ENCODE results near the gene SH2D1B. TPM values are rescaled to one million over a fixed set of nuclear protein-coding genes. Genes with fewer than 3 reads are reported as not detected.

The SH2D1B gene
- total and polyA plus RNA-seq, 8 donors = 0.33 to 0.73 TPM; not detected in 6

DNA sequence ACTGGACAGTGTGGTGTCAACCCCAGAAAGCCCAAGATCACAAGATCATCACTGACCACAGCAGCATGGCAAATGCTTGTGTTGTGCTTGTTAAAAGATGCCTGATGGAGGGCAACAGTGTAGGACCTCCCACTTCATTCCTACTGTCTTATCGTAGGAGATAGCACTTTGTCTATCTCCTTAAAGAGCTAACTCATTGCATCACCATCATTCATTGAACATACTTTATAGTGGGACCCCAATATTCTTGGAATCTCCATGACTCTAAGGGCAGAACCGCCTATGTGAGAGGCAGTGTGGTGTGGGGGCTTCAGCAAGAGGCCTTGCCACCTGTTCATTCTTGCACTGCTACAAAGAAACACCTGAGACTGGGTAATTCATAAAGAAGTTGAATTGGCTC, 5.0 kb upstream of the SH2D1B start:
- Histone ChIP-seq H3K4me1 (peaks cover 0 to 6% (median 0%) of the 10 kb centered on the region in 4 donors), H3K36me3 (no peaks in the 10 kb centered on the region), H3K4me3 (no peak overlapping the region), H3K9me3 (no peaks in the 10 kb centered on the region), H3K27me3 (peaks cover 0 to 3% (median 0%) of the 10 kb centered on the region in 3 donors), H3K27ac (no peak overlapping the region)
- no peak for DNase-seq
- intact Hi-C loops (cut with DNase I; ENCODE audit: low total_unique reads) = no loop called here
- 76 to 95% (median 90%) methylated on average over 2 of the region's 2 CpGs for WGBS, 5 donors
- TF ChIP-seq EP300 (IDR thresholded peaks at IDR 0.05) (no peak), POLR2AphosphoS5 (IDR thresholded peaks at IDR 0.05) (no peak), POLR2A (IDR thresholded peaks at IDR 0.05) (no peak)
- TF ChIP-seq, protein P1, sequence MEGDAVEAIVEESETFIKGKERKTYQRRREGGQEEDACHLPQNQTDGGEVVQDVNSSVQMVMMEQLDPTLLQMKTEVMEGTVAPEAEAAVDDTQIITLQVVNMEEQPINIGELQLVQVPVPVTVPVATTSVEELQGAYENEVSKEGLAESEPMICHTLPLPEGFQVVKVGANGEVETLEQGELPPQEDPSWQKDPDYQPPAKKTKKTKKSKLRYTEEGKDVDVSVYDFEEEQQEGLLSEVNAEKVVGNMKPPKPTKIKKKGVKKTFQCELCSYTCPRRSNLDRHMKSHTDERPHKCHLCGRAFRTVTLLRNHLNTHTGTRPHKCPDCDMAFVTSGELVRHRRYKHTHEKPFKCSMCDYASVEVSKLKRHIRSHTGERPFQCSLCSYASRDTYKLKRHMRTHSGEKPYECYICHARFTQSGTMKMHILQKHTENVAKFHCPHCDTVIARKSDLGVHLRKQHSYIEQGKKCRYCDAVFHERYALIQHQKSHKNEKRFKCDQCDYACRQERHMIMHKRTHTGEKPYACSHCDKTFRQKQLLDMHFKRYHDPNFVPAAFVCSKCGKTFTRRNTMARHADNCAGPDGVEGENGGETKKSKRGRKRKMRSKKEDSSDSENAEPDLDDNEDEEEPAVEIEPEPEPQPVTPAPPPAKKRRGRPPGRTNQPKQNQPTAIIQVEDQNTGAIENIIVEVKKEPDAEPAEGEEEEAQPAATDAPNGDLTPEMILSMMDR (IDR thresholded peaks at IDR 0.05) = no peak

- TF ChIP-seq EP300 (IDR thresholded peaks at IDR 0.05) (no peak), POLR2AphosphoS5 (IDR thresholded peaks at IDR 0.05) (no peak), POLR2A (IDR thresholded peaks at IDR 0.05) (no peak)
- TF ChIP-seq, protein P1 (IDR thresholded peaks at IDR 0.05) = no peak
- DNase-seq = no peak
- Histone ChIP-seq H3K36me3 (no peaks in the 10 kb centered on the region), H3K27me3 (peaks cover 0 to 3% (median 0%) of the 10 kb centered on the region in 3 donors), H3K4me3 (no peak overlapping the region), H3K9me3 (no peaks in the 10 kb centered on the region), H3K4me1 (peaks cover 0 to 4% (median 0%) of the 10 kb centered on the region in 4 donors), H3K27ac (no peak overlapping the region)
- intact Hi-C loops (cut with DNase I; ENCODE audit: low total_unique reads) = no loop called here
These were observed 4.3 kb upstream of the SH2D1B start for GRCh38 chr1:162416215-162416614.

DNA sequence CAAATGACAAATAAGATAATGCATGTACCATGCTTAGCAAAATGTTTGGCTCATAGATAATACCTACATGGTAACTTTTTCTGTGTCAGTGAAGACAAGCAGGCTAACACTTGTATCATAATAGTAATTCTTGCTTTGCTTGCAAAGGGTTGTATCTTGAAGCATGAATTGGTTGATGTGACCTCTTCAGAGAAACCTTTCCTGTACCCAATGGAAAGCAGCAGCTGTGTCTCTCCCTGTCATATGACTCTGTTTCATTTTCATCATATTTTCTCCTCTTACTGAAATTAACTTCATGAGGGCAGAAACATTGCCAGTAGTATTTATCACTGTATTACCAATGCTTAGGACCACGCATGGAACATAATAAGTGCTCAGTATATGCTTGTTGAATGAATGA, 4.4 kb downstream of the SH2D1B start:
- intact Hi-C loops (cut with DNase I; ENCODE audit: low total_unique reads) = no loop called here

GRCh38 chr1:162406811-162407210, 5.1 kb downstream of the SH2D1B start:
- intact Hi-C loops (cut with DNase I; ENCODE audit: low total_unique reads) = no loop called here
- H3K27ac ChIP-seq = no peak overlapping the region
- H3K9me3 ChIP-seq = no peaks in the 10 kb centered on the region
- TF ChIP-seq POLR2AphosphoS5 (IDR thresholded peaks at IDR 0.05) (no peak), EP300 (IDR thresholded peaks at IDR 0.05) (no peak), POLR2A (IDR thresholded peaks at IDR 0.05) (no peak)
- TF ChIP-seq, protein P1 (IDR thresholded peaks at IDR 0.05) = no peak
- peaks cover 0 to 4% (median 0%) of the 10 kb centered on the region in 3 donors for H3K27me3 ChIP-seq
- DNase-seq = no peak
- H3K4me3 ChIP-seq = no peak overlapping the region
- H3K4me1 ChIP-seq = no peaks in the 10 kb centered on the region
- WGBS, 5 donors = 93 to 95% (median 94%) methylated on average over 2 of the region's 2 CpGs
- no peaks in the 10 kb centered on the region for H3K36me3 ChIP-seq

More for the DNA sequence above, 4.4 kb downstream of the SH2D1B start:
- H3K27me3 ChIP-seq = peaks cover 0 to 4% (median 0%) of the 10 kb centered on the region in 3 donors
- DNase-seq = no peak
- no peak overlapping the region for H3K4me3 ChIP-seq
- H3K27ac ChIP-seq = no peak overlapping the region
- no peaks in the 10 kb centered on the region for H3K9me3 ChIP-seq
- H3K4me1 ChIP-seq = no peaks in the 10 kb centered on the region
- 92 to 100% (median 97%) methylated on average over 1 of the region's 1 CpG for WGBS, 5 donors
- no peaks in the 10 kb centered on the region for H3K36me3 ChIP-seq
- TF ChIP-seq, protein P1 (IDR thresholded peaks at IDR 0.05) = no peak
- TF ChIP-seq POLR2A (IDR thresholded peaks at IDR 0.05) = no peak
- TF ChIP-seq POLR2AphosphoS5 (IDR thresholded peaks at IDR 0.05) = no peak
- no peak for TF ChIP-seq EP300 (IDR thresholded peaks at IDR 0.05)
